ENCODE measurements around the gene ASTN2.

GRCh38 chr9:116465576-116466270 lies 949.1 kb downstream of the ASTN2 start:
- TF ChIP-seq GATA2 (IDR thresholded peaks at IDR 0.05; ENCODE audit: insufficient read depth, insufficient read length, low read depth, low read length) (no peak), MYC (IDR thresholded peaks at IDR 0.05; ENCODE audit: low read depth, low read length) (no peak), POLR2A (IDR thresholded peaks at IDR 0.05; ENCODE audit: low read depth, low read length) (no peak)
- TF ChIP-seq, protein P1, sequence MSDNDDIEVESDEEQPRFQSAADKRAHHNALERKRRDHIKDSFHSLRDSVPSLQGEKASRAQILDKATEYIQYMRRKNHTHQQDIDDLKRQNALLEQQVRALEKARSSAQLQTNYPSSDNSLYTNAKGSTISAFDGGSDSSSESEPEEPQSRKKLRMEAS (IDR thresholded peaks at IDR 0.05; ENCODE audit: insufficient read depth, insufficient read length), result no peak
- TF ChIP-seq, protein P2, sequence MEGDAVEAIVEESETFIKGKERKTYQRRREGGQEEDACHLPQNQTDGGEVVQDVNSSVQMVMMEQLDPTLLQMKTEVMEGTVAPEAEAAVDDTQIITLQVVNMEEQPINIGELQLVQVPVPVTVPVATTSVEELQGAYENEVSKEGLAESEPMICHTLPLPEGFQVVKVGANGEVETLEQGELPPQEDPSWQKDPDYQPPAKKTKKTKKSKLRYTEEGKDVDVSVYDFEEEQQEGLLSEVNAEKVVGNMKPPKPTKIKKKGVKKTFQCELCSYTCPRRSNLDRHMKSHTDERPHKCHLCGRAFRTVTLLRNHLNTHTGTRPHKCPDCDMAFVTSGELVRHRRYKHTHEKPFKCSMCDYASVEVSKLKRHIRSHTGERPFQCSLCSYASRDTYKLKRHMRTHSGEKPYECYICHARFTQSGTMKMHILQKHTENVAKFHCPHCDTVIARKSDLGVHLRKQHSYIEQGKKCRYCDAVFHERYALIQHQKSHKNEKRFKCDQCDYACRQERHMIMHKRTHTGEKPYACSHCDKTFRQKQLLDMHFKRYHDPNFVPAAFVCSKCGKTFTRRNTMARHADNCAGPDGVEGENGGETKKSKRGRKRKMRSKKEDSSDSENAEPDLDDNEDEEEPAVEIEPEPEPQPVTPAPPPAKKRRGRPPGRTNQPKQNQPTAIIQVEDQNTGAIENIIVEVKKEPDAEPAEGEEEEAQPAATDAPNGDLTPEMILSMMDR (IDR thresholded peaks at IDR 0.05; ENCODE audit: extremely low read depth in 1 of 2, insufficient read depth in 1 of 2, low read depth in 1 of 2, low read length in 2 of 2), result no peak

All from endothelial cell of umbilical vein (primary cell).